Pulmonary artery endothelial cell (primary cell): ENCODE measurements around the gene BRI3. TPM values are rescaled to one million over a fixed set of nuclear protein-coding genes. Genes with fewer than 3 reads are reported as not detected.

ENCODE experiments used
- DNase-seq: peaks from one replicate; pipeline ENCODE4 v3.0.0-alpha.2; 2011; ENCODE audit warnings: low read depth, low spot score
- total RNA-seq: library from RNA; depleted of rRNA; stranded (reverse); fragments of >200 nt; gene quantifications from 2 replicates; pipeline ENCODE4 v1.2.3, GENCODE V29; 2014

The BRI3 gene
- total RNA-seq, 1 donor from 2014 or later: 75.0 TPM

- no peak for DNase-seq
These were observed 28.9 kb upstream of the BRI3 start for GRCh38 chr7:98252425-98253054.

GRCh38 chr7:98254516-98254915 lies 27.0 kb upstream of the BRI3 start:
- DNase-seq: no peak

GRCh38 chr7:98254951-98255610 lies 26.4 kb upstream of the BRI3 start:
- DNase-seq: no peak

- no peak for DNase-seq
These were observed 25.1 kb upstream of the BRI3 start for GRCh38 chr7:98256431-98256830.

GRCh38 chr7:98257701-98258100 lies 23.8 kb upstream of the BRI3 start:
- no peak for DNase-seq

- no peak for DNase-seq
These were observed 15.6 kb upstream of the BRI3 start for GRCh38 chr7:98265841-98266271.

- no peak for DNase-seq
These were observed 14.6 kb upstream of the BRI3 start for GRCh38 chr7:98266840-98267239.

GRCh38 chr7:98267303-98267702 lies 14.2 kb upstream of the BRI3 start:
- no peak for DNase-seq

GRCh38 chr7:98276241-98276761 lies 5.2 kb upstream of the BRI3 start:
- no peak for DNase-seq

- DNase-seq: no peak
These were observed 3.1 kb upstream of the BRI3 start for GRCh38 chr7:98278408-98278807.

- no peak for DNase-seq
These were observed 2.5 kb upstream of the BRI3 start for GRCh38 chr7:98278936-98279335.

- DNase-seq: no peak
These were observed 1.2 kb upstream of the BRI3 start for GRCh38 chr7:98280296-98280695.

GRCh38 chr7:98281757-98282606 lies 496 bp downstream of the BRI3 start:
- DNase-seq: no peak

- DNase-seq: no peak
These were observed 1.2 kb downstream of the BRI3 start for GRCh38 chr7:98282703-98283102.

GRCh38 chr7:98283127-98283886 lies 1.8 kb downstream of the BRI3 start:
- no peak for DNase-seq

- no peak for DNase-seq
These were observed 2.4 kb downstream of the BRI3 start for GRCh38 chr7:98283887-98284222.

- DNase-seq: peak; percentile 58
These were observed 3.0 kb downstream of the BRI3 start for GRCh38 chr7:98284335-98285036.

- no peak for DNase-seq
These were observed 3.9 kb downstream of the BRI3 start for GRCh38 chr7:98285157-98286092.

GRCh38 chr7:98286093-98286539 lies 4.6 kb downstream of the BRI3 start:
- DNase-seq: no peak
